Right renal pelvis (tissue), 4 donors: ENCODE results near the gene EYA2. TPM values are rescaled to one million over a fixed set of nuclear protein-coding genes. Genes with fewer than 3 reads are reported as not detected.
"Not testable (repeated sequence)": the region's sequence is repeated elsewhere in the genome, so short reads cannot be mapped to it uniquely, and the experiment has no call there.

Source experiments
- DNase-seq, 4 donors: peaks; one replicate each; pipeline ENCODE4 v3.0.0-alpha.2; 2013; ENCODE audit warnings: low read depth in 4 of 4, low spot score in 3 of 4, missing footprints in 1 of 4
- polyA plus RNA-seq, 4 donors: library from polyadenylated mRNA; unstranded; fragments of 120-200 nt; gene quantifications; one replicate each; pipeline ENCODE4 v1.2.1, GENCODE V29; 2013; ENCODE audit not compliant: insufficient read length in 4 of 4

The EYA2 gene
- polyA plus RNA-seq, 4 donors: 0.67 to 1.7 (median 1.0) TPM

- no peak for DNase-seq
Observed at GRCh38 chr20:46951405-46951804, 56.8 kb downstream of the EYA2 start.

- no peak for DNase-seq
Observed at GRCh38 chr20:46951840-46952497, 57.3 kb downstream of the EYA2 start.

- DNase-seq: no peak
Observed at GRCh38 chr20:46953596-46953995, 59.0 kb downstream of the EYA2 start.

- DNase-seq: no peak
Observed at GRCh38 chr20:46954490-46955038, 59.9 kb downstream of the EYA2 start.

- no peak for DNase-seq
Observed at GRCh38 chr20:46955601-46956556, 61.2 kb downstream of the EYA2 start.

GRCh38 chr20:46959081-46959692, 64.5 kb downstream of the EYA2 start:
- DNase-seq: no peak

GRCh38 chr20:46959821-46960220, 65.2 kb downstream of the EYA2 start:
- DNase-seq: no peak

- no peak for DNase-seq
Observed at GRCh38 chr20:46960536-46960935, 65.9 kb downstream of the EYA2 start.

- not testable (repeated sequence) for DNase-seq
Observed at GRCh38 chr20:46961968-46962367, 67.3 kb downstream of the EYA2 start.

- DNase-seq: no peak
Observed at GRCh38 chr20:46962452-46963195, 68.0 kb downstream of the EYA2 start.

- DNase-seq: no peak
Observed at GRCh38 chr20:46963196-46963529, 68.5 kb downstream of the EYA2 start.

- DNase-seq: no peak
Observed at GRCh38 chr20:46963758-46964617, 69.3 kb downstream of the EYA2 start.

GRCh38 chr20:46964618-46965455, 70.2 kb downstream of the EYA2 start:
- DNase-seq: no peak

- DNase-seq: no peak
Observed at GRCh38 chr20:46965477-46965876, 70.8 kb downstream of the EYA2 start.

- no peak for DNase-seq
Observed at GRCh38 chr20:46967646-46968045, 73.0 kb downstream of the EYA2 start.

GRCh38 chr20:46970937-46971630, 76.4 kb downstream of the EYA2 start:
- no peak for DNase-seq

- DNase-seq: no peak
Observed at GRCh38 chr20:46973766-46974165, 79.1 kb downstream of the EYA2 start.
